ENCODE results near the gene NAALAD2.

- TF ChIP-seq CTCF (conservative IDR thresholded peaks at IDR 0.05 in 1 of 2, IDR thresholded peaks at IDR 0.05 in 1 of 2; ENCODE audit: extremely low read depth in 1 of 2, insufficient read depth in 1 of 2, low read depth in 1 of 2, low read length in 2 of 2) (no peak), EZH2 (IDR thresholded peaks at IDR 0.05; ENCODE audit: borderline replicate concordance, low read length) (no peak)
Observed at GRCh38 chr11:90216611-90217010, 82.1 kb downstream of the NAALAD2 start.

Data from mammary epithelial cell (primary cell).